DOHH2 (cell line): ENCODE measurements around the gene TNS1.

ENCODE experiments used
- EZH2phosphoT487 ChIP-seq: fragments of 200-600 bp; sonication (generic); IDR thresholded peaks from 2 replicates; pipeline ENCODE4 v1.6.1; 2017; ENCODE audit warnings: borderline replicate concordance, mild to moderate bottlenecking, antibody characterized with exemption, low read length, moderate library complexity, mixed read lengths
- TF ChIP-seq, protein P1 (sequence below): fragments of 200-600 bp; sonication (generic); IDR thresholded peaks from one replicate; pipeline ENCODE4 v1.5.1; 2014; ENCODE audit warnings: antibody characterized with exemption, mild to moderate bottlenecking, low read depth, low read length; ENCODE audit not compliant: poor library complexity, severe bottlenecking

DNA sequence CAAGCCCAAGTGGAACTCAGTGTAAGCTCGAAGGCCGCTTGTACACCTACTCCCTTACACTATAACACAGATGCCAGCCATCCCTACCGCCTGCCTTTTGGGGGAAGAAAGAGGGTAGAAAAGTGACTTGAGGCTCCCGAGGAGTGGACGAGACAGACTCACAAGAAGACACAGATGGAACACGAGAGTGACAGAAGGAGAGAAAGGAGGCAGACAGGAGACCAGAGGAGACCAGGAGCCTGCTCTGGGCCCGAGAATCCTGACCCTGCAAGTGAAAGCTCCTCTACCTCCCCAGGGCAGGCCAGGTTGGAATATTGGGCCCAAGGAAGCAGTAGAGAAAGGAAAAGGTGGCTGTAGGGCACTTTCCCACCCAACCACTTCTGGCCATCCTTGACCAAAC lies 23.4 kb upstream of the TNS1 start:
- TF ChIP-seq, protein P1, sequence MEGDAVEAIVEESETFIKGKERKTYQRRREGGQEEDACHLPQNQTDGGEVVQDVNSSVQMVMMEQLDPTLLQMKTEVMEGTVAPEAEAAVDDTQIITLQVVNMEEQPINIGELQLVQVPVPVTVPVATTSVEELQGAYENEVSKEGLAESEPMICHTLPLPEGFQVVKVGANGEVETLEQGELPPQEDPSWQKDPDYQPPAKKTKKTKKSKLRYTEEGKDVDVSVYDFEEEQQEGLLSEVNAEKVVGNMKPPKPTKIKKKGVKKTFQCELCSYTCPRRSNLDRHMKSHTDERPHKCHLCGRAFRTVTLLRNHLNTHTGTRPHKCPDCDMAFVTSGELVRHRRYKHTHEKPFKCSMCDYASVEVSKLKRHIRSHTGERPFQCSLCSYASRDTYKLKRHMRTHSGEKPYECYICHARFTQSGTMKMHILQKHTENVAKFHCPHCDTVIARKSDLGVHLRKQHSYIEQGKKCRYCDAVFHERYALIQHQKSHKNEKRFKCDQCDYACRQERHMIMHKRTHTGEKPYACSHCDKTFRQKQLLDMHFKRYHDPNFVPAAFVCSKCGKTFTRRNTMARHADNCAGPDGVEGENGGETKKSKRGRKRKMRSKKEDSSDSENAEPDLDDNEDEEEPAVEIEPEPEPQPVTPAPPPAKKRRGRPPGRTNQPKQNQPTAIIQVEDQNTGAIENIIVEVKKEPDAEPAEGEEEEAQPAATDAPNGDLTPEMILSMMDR = no peak
- no peak for TF ChIP-seq EZH2phosphoT487
